DMS153 (cell line): ENCODE data around the gene MS4A6A.

Experiments used
- DNase-seq: peaks from one replicate; lab custom pipeline; 2025; lab: John Stamatoyannopoulos, UW

MS4A6A gene

DNA sequence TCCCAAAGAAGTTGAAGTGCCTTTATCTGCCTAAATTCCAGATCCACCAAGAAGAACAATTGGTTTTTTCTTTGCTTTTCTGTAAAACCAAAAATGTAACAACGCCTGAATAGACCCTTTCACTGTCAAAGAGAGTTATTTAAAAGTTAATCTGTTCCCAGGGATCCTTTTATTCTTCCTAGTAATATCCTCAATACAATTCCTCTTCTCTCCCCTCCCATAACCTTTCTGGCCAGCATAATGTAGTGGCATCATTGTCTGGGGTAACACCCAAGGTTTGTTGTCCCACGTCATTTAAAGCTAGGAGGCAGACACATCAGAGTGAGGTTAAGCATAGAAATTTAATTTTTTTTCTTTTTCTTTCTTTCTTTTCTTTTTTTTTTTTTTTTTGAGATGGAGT is 54.5 kb downstream of the MS4A6A start:
- DNase-seq: no peak

DNA sequence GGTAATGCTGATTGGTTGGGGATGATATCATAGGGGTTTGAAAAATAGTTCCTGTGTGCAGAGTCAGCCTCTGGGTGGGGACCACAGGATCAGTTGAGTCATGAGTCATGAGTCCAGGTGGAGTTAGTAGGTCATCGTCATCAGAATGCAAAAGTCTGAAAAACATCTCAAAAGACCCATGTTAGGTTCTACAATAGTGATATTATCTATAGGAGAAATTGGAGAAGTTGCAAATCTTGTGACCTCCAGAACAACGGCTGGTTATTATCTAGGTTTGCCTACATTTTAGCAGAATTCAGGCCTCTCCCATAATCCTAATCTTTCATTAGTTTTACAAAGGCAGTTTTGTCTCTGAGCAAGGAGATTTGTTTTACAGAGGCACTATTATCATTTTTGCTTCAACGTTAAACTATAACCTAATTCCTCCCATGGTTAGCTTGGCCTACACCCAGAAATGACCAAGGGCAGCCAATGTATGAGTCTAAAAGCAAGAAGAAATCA is 55.5 kb downstream of the MS4A6A start:
- no peak for DNase-seq

DNA sequence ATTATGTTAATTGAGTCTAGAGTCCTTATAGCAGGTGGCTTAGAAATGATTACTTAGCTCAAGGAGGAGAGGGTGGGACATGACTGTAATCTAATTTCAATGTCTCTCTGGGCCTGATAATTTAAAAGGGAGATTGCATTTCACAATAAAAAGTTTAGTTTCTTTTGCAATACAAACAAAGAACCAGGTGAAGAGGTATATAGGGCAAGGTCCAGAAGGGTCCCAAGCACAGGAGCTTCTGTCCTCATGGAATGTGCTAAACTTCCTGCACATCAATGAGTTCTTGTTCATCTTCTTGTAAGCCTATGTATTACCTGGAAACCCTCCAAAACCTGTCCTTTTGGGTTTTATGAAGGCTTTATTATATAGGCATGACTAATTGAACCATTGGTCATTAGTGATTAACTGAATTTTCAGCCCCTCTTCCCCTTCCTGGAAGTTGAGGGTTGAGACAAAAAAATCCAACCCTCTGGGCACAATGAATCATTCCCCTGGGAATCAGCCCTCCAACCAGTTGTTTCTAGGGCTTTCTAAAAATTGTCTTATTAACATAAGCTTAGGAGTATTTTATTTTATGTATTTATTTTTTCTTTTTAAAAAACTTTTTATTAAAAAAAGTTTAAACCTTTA is 56.8 kb downstream of the MS4A6A start:
- DNase-seq: no peak

DNA sequence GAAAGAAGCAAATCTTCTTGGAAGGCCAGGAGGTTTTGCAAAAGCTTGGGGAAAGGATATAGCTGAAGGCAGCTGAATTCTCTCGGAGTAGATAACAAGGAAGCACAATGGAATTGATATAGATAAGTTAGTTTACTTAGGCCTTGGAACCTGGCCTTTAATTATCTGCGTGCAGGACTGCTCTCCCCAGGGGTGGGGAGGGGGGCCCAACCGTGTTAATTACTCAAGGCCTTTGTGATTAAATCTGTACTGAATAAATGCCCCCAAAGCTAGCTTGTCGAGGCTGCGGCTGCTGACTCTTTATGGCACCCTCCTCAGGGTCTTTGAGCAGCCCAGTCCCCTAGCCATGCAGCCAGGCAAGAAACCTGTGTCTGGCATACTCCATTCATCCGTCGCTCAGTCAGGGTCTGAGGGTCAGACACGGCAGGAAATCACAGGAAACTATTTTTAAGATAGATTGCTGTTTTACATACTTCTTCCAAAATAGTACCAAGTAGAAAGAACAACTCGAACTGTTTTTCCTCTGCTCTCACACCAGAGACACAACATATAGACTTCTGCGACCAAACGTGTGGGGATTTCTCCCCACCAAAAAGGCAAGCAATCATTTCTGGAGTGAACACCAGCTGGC is 58.0 kb downstream of the MS4A6A start:
- no peak for DNase-seq
